B cell (primary cell): ENCODE results near the gene EHD2. TPM values are rescaled to one million over a fixed set of nuclear protein-coding genes. Genes with fewer than 3 reads are reported as not detected.

Source experiments
- ATAC-seq: fragments of 200-7000 bp; cut with Tn5 transposase; one replicate; pipeline ENCODE4 v1.10.0; 2021; ENCODE audit warnings: low read depth, mild to moderate bottlenecking, moderate number of reproducible peaks, moderate library complexity
- CTCF ChIA-PET: fragments of 350-600 bp; sonication (Branson Sonifier 250); formaldehyde crosslinking; loops from one replicate; lab custom pipeline; 2021; ENCODE audit warnings: antibody characterized with exemption, inconsistent platforms; lab: Charles Lee
- POLR2A ChIA-PET: fragments of 350-600 bp; sonication (Branson Sonifier 250); formaldehyde crosslinking; loops from one replicate; lab custom pipeline; 2021; ENCODE audit warnings: antibody characterized with exemption; lab: Charles Lee
- DNase-seq: peaks from one replicate; pipeline ENCODE4 v3.0.0; 2013
- H2AFZ ChIP-seq: 2 replicates; pipeline ENCODE4 v1.6.1; 2012; ENCODE audit warnings: mild to moderate bottlenecking, low read depth, low read length; ENCODE audit not compliant: insufficient read depth, poor library complexity, severe bottlenecking
- H3K27ac ChIP-seq, 2 donors: 1 replicate in 1 of 2; 2 replicates in 1 of 2; pipeline ENCODE4 v1.5.1; 2012 to 2013; ENCODE audit warnings: low read length in 2 of 2, mild to moderate bottlenecking in 2 of 2, moderate library complexity in 1 of 2
- H3K27me3 ChIP-seq, 4 experiments: fragments of 200-600 bp in 1 of 4; sonication (generic) in 1 of 4; replicated peaks in 1 of 4; 1 replicate in 2 of 4; 2 replicates in 2 of 4; pipeline versions ENCODE4 v1.6.1 to v1.7.0; 2013 to 2016; ENCODE audit warnings: low read length in 3 of 4, mild to moderate bottlenecking in 2 of 4, mixed read lengths in 1 of 4, moderate library complexity in 1 of 4; ENCODE audit not compliant: insufficient read depth in 4 of 4, control insufficient read depth in 3 of 4; ENCODE audit errors: control extremely low read depth in 1 of 4
- H3K36me3 ChIP-seq, 2 experiments: replicated peaks in 1 of 2; 1 replicate in 1 of 2; 2 replicates in 1 of 2; pipeline versions ENCODE4 v1.6.1 to v1.7.1; 2013; ENCODE audit warnings: low read length in 1 of 2; ENCODE audit not compliant: insufficient read depth in 2 of 2, control insufficient read depth in 1 of 2; ENCODE audit errors: control extremely low read depth in 1 of 2, extremely low read depth in 1 of 2
- H3K4me1 ChIP-seq, 2 donors: fragments of 200-600 bp in 1 of 2; sonication (generic) in 1 of 2; 1 replicate in 1 of 2; 2 replicates in 1 of 2; pipeline versions ENCODE4 v1.5.1 to v1.6.1; 2013 to 2017; ENCODE audit warnings: low read length in 2 of 2; ENCODE audit not compliant: control insufficient read depth in 2 of 2, insufficient read depth in 2 of 2
- H3K4me2 ChIP-seq: replicated peaks from 2 replicates; pipeline ENCODE3; 2012; ENCODE audit warnings: mild to moderate bottlenecking, low read depth, low read length; ENCODE audit not compliant: poor library complexity, severe bottlenecking
- H3K4me3 ChIP-seq, 5 experiments: fragments of 200-600 bp in 1 of 5; sonication (generic) in 1 of 5; 1 replicate in 3 of 5; 2 replicates in 2 of 5; pipeline versions ENCODE4 v1.5.1 to v1.7.0; 2011 to 2016; ENCODE audit warnings: low read length in 4 of 5, mild to moderate bottlenecking in 4 of 5, low read depth in 2 of 5, control low read depth in 1 of 5, moderate library complexity in 1 of 5; ENCODE audit not compliant: insufficient read depth in 1 of 5; ENCODE audit errors: control extremely low read depth in 1 of 5, extremely low read depth in 1 of 5
- H3K79me2 ChIP-seq: fragments of 200-600 bp; sonication (generic); one replicate; pipeline ENCODE4 v1.6.0; 2016; ENCODE audit warnings: low read length; ENCODE audit not compliant: control insufficient read depth, insufficient read depth
- H3K9ac ChIP-seq: fragments of 200-600 bp; sonication (generic); 2 replicates; pipeline ENCODE4 v1.6.1; 2017; ENCODE audit warnings: mild to moderate bottlenecking, low read length, moderate library complexity
- H3K9me3 ChIP-seq, 3 donors: one replicate each; pipeline versions ENCODE4 v1.6.1 to v1.7.1; 2013; ENCODE audit warnings: low read length in 2 of 3; ENCODE audit not compliant: control insufficient read depth in 2 of 3, insufficient read depth in 1 of 3; ENCODE audit errors: control extremely low read depth in 1 of 3
- H4K20me1 ChIP-seq: 2 replicates; pipeline ENCODE4 v1.6.0; 2012; ENCODE audit warnings: mild to moderate bottlenecking, low read length; ENCODE audit not compliant: insufficient read depth, control insufficient read depth, poor library complexity, severe bottlenecking
- H3K27ac Mint-ChIP-seq: one replicate; pipeline ENCODE4 v1.8.0; 2021; ENCODE audit warnings: mixed read lengths
- H3K27me3 Mint-ChIP-seq: one replicate; pipeline ENCODE4 v1.8.0; 2021; ENCODE audit warnings: mixed read lengths
- H3K4me1 Mint-ChIP-seq: one replicate; pipeline ENCODE4 v1.8.0; 2021; ENCODE audit warnings: mixed read lengths
- H3K4me3 Mint-ChIP-seq: one replicate; pipeline ENCODE4 v1.8.0; 2021; ENCODE audit warnings: mixed read lengths
- H3K9me3 Mint-ChIP-seq: one replicate; pipeline ENCODE4 v1.8.0; 2022; ENCODE audit warnings: mixed read lengths; ENCODE audit not compliant: insufficient read depth
- CTCF ChIP-seq: fragments of 200-600 bp; IDR thresholded peaks from one replicate; pipeline ENCODE4 v1.8.0; 2022; ENCODE audit warnings: antibody characterized with exemption, mild to moderate bottlenecking
- EZH2 ChIP-seq: IDR thresholded peaks from 2 replicates; pipeline ENCODE4 v1.6.1; 2012; ENCODE audit warnings: borderline replicate concordance, low read depth, mild to moderate bottlenecking, moderate library complexity, low read length; ENCODE audit not compliant: insufficient read depth, poor library complexity, severe bottlenecking
- WGBS: methylation state at CpG from one replicate; pipeline ENCODE4 v1.1.5; 2013; ENCODE audit warnings: missing lambda C conversion rate; ENCODE audit not compliant: insufficient coverage; 5-methylcytosine and 5-hydroxymethylcytosine counted together
- intact Hi-C: fragments of 100-400 bp; cut with micrococcal nuclease; formaldehyde crosslinking; loops from one replicate; pipeline ENCODE4 v1.10.0; 2022
- polyA plus RNA-seq: library from polyadenylated mRNA; depleted of rRNA; stranded (reverse); fragments of >200 nt; gene quantifications from 2 replicates; pipeline ENCODE4 v1.2.3, GENCODE V29; 2012
- total RNA-seq, 2 donors: library from RNA; stranded (reverse); fragments of 120-200 nt in 1 of 2; gene quantifications; 1 replicate in 1 of 2; 2 replicates in 1 of 2; pipeline versions ENCODE4 v1.2.3 to v1.2.4, GENCODE V29; 2013 to 2022

The EHD2 gene
- total and polyA plus RNA-seq, 2 donors (not counting 1 experiment from before 2014, with no cell fraction given): not detected

DNA sequence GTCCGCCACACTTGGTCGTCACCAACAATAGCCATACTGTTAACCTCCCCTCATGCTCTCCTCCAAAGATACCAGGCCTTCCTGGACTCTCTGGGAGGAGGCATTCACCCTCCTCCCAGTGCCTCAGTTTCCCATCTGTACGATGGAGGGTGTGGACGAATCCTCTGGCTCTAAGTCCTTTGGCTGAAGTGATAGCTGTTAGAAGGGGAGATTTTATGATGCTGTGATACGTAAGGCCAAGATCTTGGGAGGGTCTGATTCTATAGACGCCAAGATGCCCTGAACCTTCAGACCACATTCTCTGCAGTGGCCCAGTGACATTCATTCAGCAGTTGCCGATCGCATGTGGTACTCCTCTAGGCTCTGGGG is 17.3 kb downstream of the EHD2 start:
- Histone ChIP-seq H3K4me2 (peak overlapping the region; percentile 55), H4K20me1 (no peaks in the 10 kb centered on the region), H3K4me3 (no peak overlapping the region), H2AFZ (no peak overlapping the region), H3K27ac (no peak overlapping the region), H3K9ac (no peak overlapping the region), H3K36me3 (no peaks in the 10 kb centered on the region), H3K4me1 (peaks cover 10 to 16% of the 10 kb centered on the region in 2 donors), H3K27me3 (peaks cover 0 to 23% (median 11%) of the 10 kb centered on the region in 4 experiments), H3K79me2 (no peaks in the 10 kb centered on the region), H3K9me3 (peaks cover 0 to 8% (median 0%) of the 10 kb centered on the region in 3 donors)
- Mint-ChIP-seq H3K9me3 (no peaks in the 10 kb centered on the region), H3K27me3 (peaks cover 40% of the 10 kb centered on the region), H3K4me1 (peaks cover 7% of the 10 kb centered on the region), H3K4me3 (peak overlapping the region; percentile 10), H3K27ac (no peak overlapping the region)
- 70% methylated on average over 2 of the region's 8 CpGs for WGBS
- no peak for TF ChIP-seq EZH2
- TF ChIP-seq CTCF: no peak
- DNase-seq: no peak
- intact Hi-C loops: no loop called here
- ChIA-PET POLR2A (no interaction called here), CTCF (no interaction called here)
- ATAC-seq: no peak

GRCh38 chr19:47730910-47731309 is 17.7 kb downstream of the EHD2 start:
- ATAC-seq (no peak), DNase-seq (no peak)
- Histone ChIP-seq H3K9ac (no peak overlapping the region), H3K9me3 (peaks cover 0 to 8% (median 0%) of the 10 kb centered on the region in 3 donors), H3K27me3 (peaks cover 0 to 23% (median 11%) of the 10 kb centered on the region in 4 experiments), H2AFZ (no peak overlapping the region), H3K4me3 (no peak overlapping the region), H3K4me1 (peaks cover 10 to 16% of the 10 kb centered on the region in 2 donors), H3K36me3 (no peaks in the 10 kb centered on the region), H3K4me2 (no peak overlapping the region), H4K20me1 (no peaks in the 10 kb centered on the region), H3K27ac (no peak overlapping the region), H3K79me2 (no peaks in the 10 kb centered on the region)
- Mint-ChIP-seq H3K4me1 (peaks cover 7% of the 10 kb centered on the region), H3K27ac (no peak overlapping the region), H3K9me3 (no peaks in the 10 kb centered on the region), H3K4me3 (no peak overlapping the region), H3K27me3 (peaks cover 40% of the 10 kb centered on the region)
- 94% methylated on average over 7 of the region's 8 CpGs for WGBS
- ChIA-PET CTCF (no interaction called here), POLR2A (no interaction called here)
- TF ChIP-seq CTCF (no peak), EZH2 (no peak)
- intact Hi-C loops: no loop called here
